K562 (cell line): ENCODE measurements around the gene MITF. TPM values are rescaled to one million over a fixed set of nuclear protein-coding genes. Genes with fewer than 3 reads are reported as not detected.

Experiments used
- DPF2 ChIP-seq: fragments of 450-650 bp; IDR thresholded peaks from 2 replicates; pipeline ENCODE4 v1.6.1; 2016
- ETV6 ChIP-seq, 3 experiments: fragments of 150-350 bp in 1 of 3; sonication (generic) in 1 of 3; formaldehyde crosslinking in 1 of 3; IDR thresholded peaks; 2 replicates each; pipeline versions ENCODE4 v1.6.1 to v1.8.0; 2014 to 2022; ENCODE audit warnings: borderline replicate concordance in 2 of 3, low read depth in 2 of 3, antibody characterized with exemption in 1 of 3, low read length in 1 of 3, mild to moderate bottlenecking in 1 of 3, missing genetic modification reagents in 1 of 3
- FOXK2 ChIP-seq, 2 experiments: fragments of 450-650 bp; IDR thresholded peaks in 1 of 2; conservative IDR thresholded peaks in 1 of 2; 2 replicates each; pipeline ENCODE4 v1.6.1; 2016; ENCODE audit warnings: low read depth in 2 of 2, mild to moderate bottlenecking in 1 of 2
- KLF16 ChIP-seq: IDR thresholded peaks from 2 replicates; pipeline ENCODE4 v1.6.1; 2016; ENCODE audit warnings: antibody characterized with exemption
- NCOA6 ChIP-seq: fragments of 450-650 bp; IDR thresholded peaks from 2 replicates; pipeline ENCODE4 v1.6.1; 2017; ENCODE audit warnings: mild to moderate bottlenecking
- UBTF ChIP-seq, 2 experiments: IDR thresholded peaks; 2 replicates each; pipeline ENCODE4 v1.6.1; 2012; ENCODE audit warnings: improper control_type of control experiment in 2 of 2, low read depth in 2 of 2, low read length in 2 of 2, borderline replicate concordance in 1 of 2
- ZBTB8A ChIP-seq: fragments of 450-650 bp; IDR thresholded peaks from 2 replicates; pipeline ENCODE4 v1.6.1; 2018; ENCODE audit warnings: mild to moderate bottlenecking, moderate library complexity; ENCODE audit not compliant: partially characterized antibody
- ZNF707 ChIP-seq: fragments of 250-450 bp; sonication (Bioruptor Pico); conservative IDR thresholded peaks from 2 replicates; pipeline ENCODE4 v1.8.0; 2022; ENCODE audit warnings: inconsistent platforms, mild to moderate bottlenecking, moderate library complexity
- ZNF76 ChIP-seq: fragments of 250-450 bp; sonication (Bioruptor Pico); IDR thresholded peaks from 2 replicates; pipeline ENCODE4 v1.4.0; 2020; ENCODE audit warnings: mild to moderate bottlenecking, moderate library complexity, borderline replicate concordance
- ZNF780A ChIP-seq: fragments of 250-450 bp; sonication (Bioruptor Pico); IDR thresholded peaks from 2 replicates; pipeline ENCODE4 v1.5.0; 2021; ENCODE audit warnings: mild to moderate bottlenecking
- polyA plus RNA-seq, 8 experiments: library from polyadenylated mRNA; depleted of rRNA in 4 of 8; stranded (reverse) in 5 of 8; unstranded in 3 of 8; fragments of >200 nt; fragmentation: Nextera tagmentation in 2 of 8; fragmentation: Illumina TruSeq in 1 of 8; extraction: Ambion mirVana in 2 of 8; extraction: Trizol in 1 of 8; gene quantifications; 2 replicates each; pipeline versions ENCODE4 v1.2.1 to v1.2.3, GENCODE V29; 2011 to 2014; ENCODE audit warnings: inconsistent platforms in 1 of 8, missing spikeins in 1 of 8
- total RNA-seq, 7 experiments: library from RNA; depleted of rRNA in 6 of 7; stranded (reverse); fragments of >200 nt in 6 of 7; fragmentation: Illumina TruSeq in 2 of 7; extraction: Trizol in 2 of 7; gene quantifications; 2 replicates each; pipeline versions ENCODE4 v1.2.1 to v1.2.3, GENCODE V29; 2011 to 2021; ENCODE audit warnings: low replicate concordance in 1 of 7
- TF ChIP-seq, protein P1 (sequence below), 2 experiments: fragments of 450-650 bp in 1 of 2; sonication (generic) in 1 of 2; formaldehyde crosslinking in 1 of 2; IDR thresholded peaks; 2 replicates each; pipeline versions ENCODE4 v1.7.1 to v1.9.0; 2016 to 2022; ENCODE audit warnings: inconsistent platforms in 1 of 2, mild to moderate bottlenecking in 1 of 2, missing genetic modification reagents in 1 of 2

The MITF gene
- total and polyA plus RNA-seq, 9 of the 15 experiments (the other 6 are each of a cell fraction or from before 2014, with no cell fraction given) = 5.6 to 14.9 (median 11.1) TPM

- TF ChIP-seq, protein P1, sequence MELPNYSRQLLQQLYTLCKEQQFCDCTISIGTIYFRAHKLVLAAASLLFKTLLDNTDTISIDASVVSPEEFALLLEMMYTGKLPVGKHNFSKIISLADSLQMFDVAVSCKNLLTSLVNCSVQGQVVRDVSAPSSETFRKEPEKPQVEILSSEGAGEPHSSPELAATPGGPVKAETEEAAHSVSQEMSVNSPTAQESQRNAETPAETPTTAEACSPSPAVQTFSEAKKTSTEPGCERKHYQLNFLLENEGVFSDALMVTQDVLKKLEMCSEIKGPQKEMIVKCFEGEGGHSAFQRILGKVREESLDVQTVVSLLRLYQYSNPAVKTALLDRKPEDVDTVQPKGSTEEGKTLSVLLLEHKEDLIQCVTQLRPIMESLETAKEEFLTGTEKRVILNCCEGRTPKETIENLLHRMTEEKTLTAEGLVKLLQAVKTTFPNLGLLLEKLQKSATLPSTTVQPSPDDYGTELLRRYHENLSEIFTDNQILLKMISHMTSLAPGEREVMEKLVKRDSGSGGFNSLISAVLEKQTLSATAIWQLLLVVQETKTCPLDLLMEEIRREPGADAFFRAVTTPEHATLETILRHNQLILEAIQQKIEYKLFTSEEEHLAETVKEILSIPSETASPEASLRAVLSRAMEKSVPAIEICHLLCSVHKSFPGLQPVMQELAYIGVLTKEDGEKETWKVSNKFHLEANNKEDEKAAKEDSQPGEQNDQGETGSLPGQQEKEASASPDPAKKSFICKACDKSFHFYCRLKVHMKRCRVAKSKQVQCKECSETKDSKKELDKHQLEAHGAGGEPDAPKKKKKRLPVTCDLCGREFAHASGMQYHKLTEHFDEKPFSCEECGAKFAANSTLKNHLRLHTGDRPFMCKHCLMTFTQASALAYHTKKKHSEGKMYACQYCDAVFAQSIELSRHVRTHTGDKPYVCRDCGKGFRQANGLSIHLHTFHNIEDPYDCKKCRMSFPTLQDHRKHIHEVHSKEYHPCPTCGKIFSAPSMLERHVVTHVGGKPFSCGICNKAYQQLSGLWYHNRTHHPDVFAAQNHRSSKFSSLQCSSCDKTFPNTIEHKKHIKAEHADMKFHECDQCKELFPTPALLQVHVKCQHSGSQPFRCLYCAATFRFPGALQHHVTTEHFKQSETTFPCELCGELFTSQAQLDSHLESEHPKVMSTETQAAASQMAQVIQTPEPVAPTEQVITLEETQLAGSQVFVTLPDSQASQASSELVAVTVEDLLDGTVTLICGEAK (IDR thresholded peaks at IDR 0.05) = no peak
- TF ChIP-seq, protein P1 (CRISPR knock-in tag; IDR thresholded peaks at IDR 0.05) = no peak
- 0 out of 2 replicates have a peak, but pooled peaks have one; percentile 15 for TF ChIP-seq KLF16
- TF ChIP-seq ZNF707 = no peak
- TF ChIP-seq ZNF780A (CRISPR knock-in tag) = no peak
- no peak for TF ChIP-seq FOXK2 (conservative IDR thresholded peaks at IDR 0.05 in 1 of 2, IDR thresholded peaks at IDR 0.05 in 1 of 2; ENCODE audit: low read depth in 2 of 2)
- no peak for TF ChIP-seq NCOA6
- TF ChIP-seq ZNF76 (CRISPR knock-in tag) = no peak
- no peak for TF ChIP-seq ETV6 (IDR thresholded peaks at IDR 0.05; ENCODE audit: borderline replicate concordance in 1 of 2, low read depth in 2 of 2, low read length in 1 of 2)
- no peak for TF ChIP-seq ETV6 (CRISPR knock-in tag; IDR thresholded peaks at IDR 0.05; ENCODE audit: borderline replicate concordance)
- TF ChIP-seq ZBTB8A = no peak
- peak; percentile 86 for TF ChIP-seq DPF2
- no peak for TF ChIP-seq UBTF (IDR thresholded peaks at IDR 0.05; ENCODE audit: borderline replicate concordance in 1 of 2, low read depth in 2 of 2, low read length in 2 of 2)
Measured at GRCh38 chr3:69718866-69719586, 20.2 kb upstream of the MITF start (continued).
